Mesenchymal stem cell (in vitro differentiated cells and primary cell): ENCODE results near the gene NRARP.
"Not testable (repeated sequence)": the region's sequence is repeated elsewhere in the genome, so short reads cannot be mapped to it uniquely, and the experiment has no call there.

Source experiments
- DNase-seq: peaks from one replicate; pipeline ENCODE4 v3.0.0-alpha.2; 2013
- H2AFZ ChIP-seq: one replicate; pipeline ENCODE4 v1.6.1; 2013; ENCODE audit warnings: low read depth, mild to moderate bottlenecking, control low read depth, inconsistent platforms, low read length, moderate library complexity
- H2AK5ac ChIP-seq: 2 replicates; pipeline ENCODE4 v1.6.1; 2013; ENCODE audit warnings: low read length, moderate library complexity, mild to moderate bottlenecking, inconsistent platforms; ENCODE audit not compliant: severe bottlenecking
- H2BK120ac ChIP-seq: one replicate; pipeline ENCODE4 v1.6.1; 2013; ENCODE audit warnings: low read depth, mild to moderate bottlenecking, inconsistent platforms, low read length, moderate library complexity
- H2BK12ac ChIP-seq, 2 experiments: one replicate each; pipeline ENCODE4 v1.6.1; 2013; ENCODE audit warnings: inconsistent platforms in 2 of 2, low read length in 2 of 2, mild to moderate bottlenecking in 2 of 2, moderate library complexity in 2 of 2, control low read depth in 1 of 2
- H2BK15ac ChIP-seq: one replicate; pipeline ENCODE4 v1.6.1; 2013; ENCODE audit warnings: mild to moderate bottlenecking, low read depth, inconsistent platforms; ENCODE audit not compliant: poor library complexity, severe bottlenecking
- H2BK5ac ChIP-seq: 2 replicates; pipeline ENCODE4 v1.6.1; 2013; ENCODE audit warnings: low read depth, mild to moderate bottlenecking, low read length, control low read depth, inconsistent platforms; ENCODE audit not compliant: poor library complexity, severe bottlenecking
- H3K14ac ChIP-seq, 2 experiments: one replicate each; pipeline ENCODE4 v1.6.1; 2013; ENCODE audit warnings: inconsistent platforms in 2 of 2, low read length in 2 of 2, control low read depth in 1 of 2, mild to moderate bottlenecking in 1 of 2, moderate library complexity in 1 of 2
- H3K18ac ChIP-seq, 2 experiments: one replicate each; pipeline ENCODE4 v1.6.1; 2013; ENCODE audit warnings: inconsistent platforms in 2 of 2, low read length in 2 of 2, control low read depth in 1 of 2, low read depth in 1 of 2, mild to moderate bottlenecking in 1 of 2
- H3K23ac ChIP-seq, 2 experiments: one replicate each; pipeline ENCODE4 v1.6.1; 2013; ENCODE audit warnings: inconsistent platforms in 2 of 2, low read length in 2 of 2, mild to moderate bottlenecking in 2 of 2, moderate library complexity in 2 of 2, control low read depth in 1 of 2
- H3K27ac ChIP-seq: 2 replicates; pipeline ENCODE4 v1.5.1; 2013; ENCODE audit warnings: mild to moderate bottlenecking, moderate library complexity, low read length, control low read depth, inconsistent platforms; ENCODE audit not compliant: poor library complexity, severe bottlenecking
- H3K27me3 ChIP-seq, 2 experiments: 2 replicates each; pipeline versions ENCODE4 v1.6.1 to v1.7.0; 2013; ENCODE audit warnings: low read length in 2 of 2, mild to moderate bottlenecking in 2 of 2, moderate library complexity in 2 of 2, control low read depth in 1 of 2, inconsistent platforms in 1 of 2; ENCODE audit not compliant: control insufficient read depth in 1 of 2, insufficient read depth in 1 of 2
- H3K36me3 ChIP-seq, 2 experiments: 2 replicates each; pipeline versions ENCODE4 v1.6.1 to v1.7.0; 2013; ENCODE audit warnings: low read length in 2 of 2, control low read depth in 1 of 2, inconsistent platforms in 1 of 2, low read depth in 1 of 2, mild to moderate bottlenecking in 1 of 2; ENCODE audit not compliant: insufficient read depth in 2 of 2, control insufficient read depth in 1 of 2
- H3K4ac ChIP-seq, 2 experiments: one replicate each; pipeline ENCODE4 v1.6.1; 2013; ENCODE audit warnings: inconsistent platforms in 2 of 2, low read length in 2 of 2, mild to moderate bottlenecking in 2 of 2, moderate library complexity in 2 of 2, control low read depth in 1 of 2, low read depth in 1 of 2
- H3K4me1 ChIP-seq: 2 replicates; pipeline ENCODE4 v1.6.1; 2013; ENCODE audit warnings: low read depth, low read length, control low read depth; ENCODE audit not compliant: control insufficient read depth, insufficient read depth
- H3K4me2 ChIP-seq: 2 replicates; pipeline ENCODE4 v1.6.1; 2013; ENCODE audit warnings: low read length, mild to moderate bottlenecking, inconsistent platforms; ENCODE audit not compliant: poor library complexity, severe bottlenecking
- H3K4me3 ChIP-seq, 2 experiments: 2 replicates each; pipeline versions ENCODE4 v1.5.1 to v1.7.0; 2013; ENCODE audit warnings: low read length in 2 of 2, mild to moderate bottlenecking in 2 of 2, control low read depth in 1 of 2, low read depth in 1 of 2; ENCODE audit not compliant: insufficient read depth in 1 of 2
- H3K79me1 ChIP-seq: replicated peaks from 2 replicates; pipeline ENCODE4 v1.6.1; 2013; ENCODE audit warnings: mild to moderate bottlenecking, control low read depth, low read length, inconsistent platforms; ENCODE audit not compliant: poor library complexity, severe bottlenecking
- H3K9ac ChIP-seq: 2 replicates; pipeline ENCODE4 v1.7.0; 2013; ENCODE audit warnings: mild to moderate bottlenecking, low read length, moderate library complexity
- H3K9me3 ChIP-seq: 2 replicates; pipeline ENCODE4 v1.7.0; 2013; ENCODE audit warnings: mild to moderate bottlenecking, low read length; ENCODE audit not compliant: control insufficient read depth
- H4K8ac ChIP-seq: one replicate; pipeline ENCODE4 v1.6.1; 2013; ENCODE audit warnings: inconsistent platforms, mild to moderate bottlenecking, low read length, moderate library complexity
- H4K91ac ChIP-seq: one replicate; pipeline ENCODE4 v1.6.1; 2013; ENCODE audit warnings: mild to moderate bottlenecking, low read length, inconsistent platforms
- WGBS: methylation state at CpG from one replicate; pipeline ENCODE4 v1.1.7; 2013; ENCODE audit warnings: mixed read lengths; 5-methylcytosine and 5-hydroxymethylcytosine counted together

Gene NRARP

GRCh38 chr9:137347928-137348327 is 45.9 kb upstream of the NRARP start:
- no peak overlapping the region for H3K4ac ChIP-seq
- no peak overlapping the region for H3K4me2 ChIP-seq
- H3K27ac ChIP-seq: no peak overlapping the region
- H3K14ac ChIP-seq: no peak overlapping the region
- H2BK120ac ChIP-seq: no peak overlapping the region
- H3K4me3 ChIP-seq: no peak overlapping the region
- H4K91ac ChIP-seq: no peak overlapping the region
- H3K79me1 ChIP-seq: no peaks in the 10 kb centered on the region
- no peak overlapping the region for H2BK12ac ChIP-seq
- H3K36me3 ChIP-seq: peaks cover 8 to 18% of the 10 kb centered on the region in 2 experiments
- DNase-seq: no peak
- no peaks in the 10 kb centered on the region for H3K4me1 ChIP-seq
- no peak overlapping the region for H4K8ac ChIP-seq
- H3K18ac ChIP-seq: no peak overlapping the region
- H2AK5ac ChIP-seq: no peak overlapping the region
- no peak overlapping the region for H3K9ac ChIP-seq
- peaks cover 14% of the 10 kb centered on the region for H3K9me3 ChIP-seq
- WGBS: 93% methylated on average over 13 of the region's 13 CpGs
- no peak overlapping the region for H2AFZ ChIP-seq
- no peak overlapping the region for H2BK5ac ChIP-seq
- H2BK15ac ChIP-seq: no peak overlapping the region
- no peaks in the 10 kb centered on the region for H3K27me3 ChIP-seq
- no peak overlapping the region for H3K23ac ChIP-seq

GRCh38 chr9:137342482-137342881 is 40.4 kb upstream of the NRARP start:
- H2AFZ ChIP-seq: no peak overlapping the region
- peaks cover 14% of the 10 kb centered on the region for H3K9me3 ChIP-seq
- no peak overlapping the region for H2BK120ac ChIP-seq
- no peak for DNase-seq
- peaks cover 0 to 4% of the 10 kb centered on the region in 2 experiments for H3K27me3 ChIP-seq
- H2BK5ac ChIP-seq: no peak overlapping the region
- peaks cover 1% of the 10 kb centered on the region for H3K4me1 ChIP-seq
- H3K79me1 ChIP-seq: no peaks in the 10 kb centered on the region
- no peak overlapping the region for H3K9ac ChIP-seq
- H3K4ac ChIP-seq: no peak overlapping the region
- H2AK5ac ChIP-seq: no peak overlapping the region
- H2BK15ac ChIP-seq: no peak overlapping the region
- no peak overlapping the region for H3K14ac ChIP-seq
- H3K36me3 ChIP-seq: peaks cover 4 to 6% of the 10 kb centered on the region in 2 experiments
- no peak overlapping the region for H3K4me2 ChIP-seq
- no peak overlapping the region for H4K91ac ChIP-seq
- 92% methylated on average over 6 of the region's 7 CpGs for WGBS
- H4K8ac ChIP-seq: no peak overlapping the region
- no peak overlapping the region for H2BK12ac ChIP-seq
- H3K4me3 ChIP-seq: no peak overlapping the region
- no peak overlapping the region for H3K23ac ChIP-seq
- no peak overlapping the region for H3K27ac ChIP-seq
- no peak overlapping the region for H3K18ac ChIP-seq

GRCh38 chr9:137341227-137341626 is 39.2 kb upstream of the NRARP start:
- Histone ChIP-seq H3K9ac (no peak overlapping the region), H2AK5ac (no peak overlapping the region), H3K27me3 (peaks cover 0 to 4% of the 10 kb centered on the region in 2 experiments), H3K23ac (no peak overlapping the region), H4K91ac (no peak overlapping the region), H3K9me3 (peaks cover 11% of the 10 kb centered on the region), H3K4me1 (peaks cover 1% of the 10 kb centered on the region), H3K79me1 (no peaks in the 10 kb centered on the region), H3K4ac (no peak overlapping the region), H4K8ac (no peak overlapping the region), H2BK12ac (no peak overlapping the region), H3K14ac (no peak overlapping the region), H3K27ac (no peak overlapping the region), H2AFZ (no peak overlapping the region), H2BK15ac (no peak overlapping the region), H2BK5ac (no peak overlapping the region), H3K18ac (no peak overlapping the region), H3K36me3 (peaks cover 0 to under 1% of the 10 kb centered on the region in 2 experiments), H2BK120ac (no peak overlapping the region), H3K4me2 (no peak overlapping the region), H3K4me3 (no peak overlapping the region)
- no peak for DNase-seq
- 0% methylated on average over 1 of the region's 6 CpGs for WGBS

- H2BK120ac ChIP-seq, H3K4me1 ChIP-seq, H3K23ac ChIP-seq, H3K79me1 ChIP-seq, H3K18ac ChIP-seq, DNase-seq, H2AK5ac ChIP-seq, H3K4me3 ChIP-seq, H3K27me3 ChIP-seq, H4K91ac ChIP-seq, H2BK15ac ChIP-seq, H2BK5ac ChIP-seq, H2BK12ac ChIP-seq, H3K27ac ChIP-seq, H3K14ac ChIP-seq, H3K36me3 ChIP-seq, H2AFZ ChIP-seq, H3K4me2 ChIP-seq, H4K8ac ChIP-seq, H3K4ac ChIP-seq, H3K9ac ChIP-seq: not testable (repeated sequence)
- H3K9me3 ChIP-seq: peaks cover 14% of the 10 kb centered on the region
- 94% methylated on average over 9 of the region's 12 CpGs for WGBS
These were observed 37.9 kb upstream of the NRARP start for GRCh38 chr9:137339908-137340462.
